ENCODE results near the gene RIPK4.

- no peak for TF ChIP-seq BHLHE40 (IDR thresholded peaks at IDR 0.05; ENCODE audit: borderline replicate concordance)
- TF ChIP-seq ZNF384 (IDR thresholded peaks at IDR 0.05): no peak
- no peak for TF ChIP-seq NFRKB (IDR thresholded peaks at IDR 0.05)
- TF ChIP-seq FOXM1 (IDR thresholded peaks at IDR 0.05; ENCODE audit: borderline replicate concordance): no peak
- TF ChIP-seq FOXK2 (IDR thresholded peaks at IDR 0.05): no peak
- no peak for TF ChIP-seq SP1 (IDR thresholded peaks at IDR 0.05)
- TF ChIP-seq CTBP1 (IDR thresholded peaks at IDR 0.05; ENCODE audit: borderline replicate concordance): no peak
- no peak for TF ChIP-seq PKNOX1 (IDR thresholded peaks at IDR 0.05)
- no peak for TF ChIP-seq TARDBP (IDR thresholded peaks at IDR 0.05)
- TF ChIP-seq SUZ12 (IDR thresholded peaks at IDR 0.05): no peak
- no peak for TF ChIP-seq HDGF (IDR thresholded peaks at IDR 0.05; ENCODE audit: borderline replicate concordance)
- TF ChIP-seq ARNT (IDR thresholded peaks at IDR 0.05): no peak
Observed at GRCh38 chr21:41726970-41727783, 39.7 kb downstream of the RIPK4 start.

Measured in HEK293T (cell line).